Astrocyte (in vitro differentiated cells and primary cell): ENCODE data around the gene MOB1B.

Experiments used
- EZH2 ChIP-seq: IDR thresholded peaks from 2 replicates; pipeline ENCODE4 v1.6.1; 2012; ENCODE audit warnings: mild to moderate bottlenecking, low read length, inconsistent platforms; ENCODE audit not compliant: insufficient read depth
- TF ChIP-seq, protein P1 (sequence below): IDR thresholded peaks from 2 replicates; pipeline ENCODE4 v1.5.1; 2011; ENCODE audit warnings: low read depth, mild to moderate bottlenecking, inconsistent platforms, low read length, moderate library complexity; ENCODE audit not compliant: insufficient read depth

DNA sequence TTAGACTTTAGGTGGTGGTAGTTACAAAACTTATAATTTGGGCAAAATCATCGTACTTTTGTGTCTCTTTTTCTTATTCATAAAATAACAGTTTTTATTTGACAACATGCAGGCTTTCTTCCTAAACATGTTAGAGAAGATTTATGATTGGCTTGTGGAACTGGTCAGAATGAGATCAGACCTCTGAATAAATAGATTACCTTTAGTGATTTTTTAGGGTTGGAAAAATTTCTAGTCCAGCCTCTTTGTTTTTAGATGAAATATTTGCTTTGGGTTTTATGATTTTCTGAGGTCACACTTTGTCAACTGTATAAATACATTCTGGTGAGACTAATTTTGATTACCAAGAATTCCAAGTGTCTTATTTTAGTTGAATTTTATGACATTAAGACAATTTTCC, 29.2 kb downstream of the MOB1B start:
- TF ChIP-seq, protein P1, sequence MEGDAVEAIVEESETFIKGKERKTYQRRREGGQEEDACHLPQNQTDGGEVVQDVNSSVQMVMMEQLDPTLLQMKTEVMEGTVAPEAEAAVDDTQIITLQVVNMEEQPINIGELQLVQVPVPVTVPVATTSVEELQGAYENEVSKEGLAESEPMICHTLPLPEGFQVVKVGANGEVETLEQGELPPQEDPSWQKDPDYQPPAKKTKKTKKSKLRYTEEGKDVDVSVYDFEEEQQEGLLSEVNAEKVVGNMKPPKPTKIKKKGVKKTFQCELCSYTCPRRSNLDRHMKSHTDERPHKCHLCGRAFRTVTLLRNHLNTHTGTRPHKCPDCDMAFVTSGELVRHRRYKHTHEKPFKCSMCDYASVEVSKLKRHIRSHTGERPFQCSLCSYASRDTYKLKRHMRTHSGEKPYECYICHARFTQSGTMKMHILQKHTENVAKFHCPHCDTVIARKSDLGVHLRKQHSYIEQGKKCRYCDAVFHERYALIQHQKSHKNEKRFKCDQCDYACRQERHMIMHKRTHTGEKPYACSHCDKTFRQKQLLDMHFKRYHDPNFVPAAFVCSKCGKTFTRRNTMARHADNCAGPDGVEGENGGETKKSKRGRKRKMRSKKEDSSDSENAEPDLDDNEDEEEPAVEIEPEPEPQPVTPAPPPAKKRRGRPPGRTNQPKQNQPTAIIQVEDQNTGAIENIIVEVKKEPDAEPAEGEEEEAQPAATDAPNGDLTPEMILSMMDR = no peak
- TF ChIP-seq EZH2 = no peak
